RWPE1 (cell line): ENCODE measurements around the gene ATXN7.

Experiments used
- CTCF ChIA-PET: fragments of 350-600 bp; sonication (Branson Sonifier 250); formaldehyde crosslinking; extraction: SDS; loops from one replicate; lab custom pipeline; 2021; lab: Yijun Ruan, JAX
- POLR2A ChIA-PET: fragments of 400-600 bp; formaldehyde crosslinking; extraction: SDS; loops from one replicate; lab custom pipeline; 2020; ENCODE audit warnings: antibody characterized with exemption; ENCODE audit not compliant: low non-redundant PET; lab: Yijun Ruan, JAX
- DNase-seq: peaks from one replicate; pipeline ENCODE4 v3.0.0; 2012; ENCODE audit warnings: low spot score
- H3K27ac ChIP-seq: fragments of 450-650 bp; 2 replicates; pipeline ENCODE4 v1.5.1; 2017
- CTCF ChIP-seq: fragments of 450-650 bp; conservative IDR thresholded peaks from 2 replicates; pipeline ENCODE4 v1.5.1; 2017; ENCODE audit warnings: low read depth, mild to moderate bottlenecking

Gene ATXN7

GRCh38 chr3:64023861-64024223, 160.2 kb downstream of the ATXN7 start:
- POLR2A ChIA-PET: no interaction called here
- no peak for DNase-seq
- TF ChIP-seq CTCF: no peak
- H3K27ac ChIP-seq: no peak overlapping the region
- CTCF ChIA-PET: interaction anchor here (0.6 to 1.5 kb wide), 5 partner anchors 21 to 1989 kb away, joined by 3 to 6 read pairs (median 3); no protein-coding TSS in a partner anchor

- H3K27ac ChIP-seq: no peak overlapping the region
- POLR2A ChIA-PET: no interaction called here
Observed at GRCh38 chr3:64026346-64026745, 162.7 kb downstream of the ATXN7 start.

GRCh38 chr3:64027658-64028057, 164.0 kb downstream of the ATXN7 start:
- DNase-seq: no peak

More at GRCh38 chr3:64026346-64026745, 162.7 kb downstream of the ATXN7 start:
- no peak for DNase-seq
- CTCF ChIA-PET: no interaction called here
- TF ChIP-seq CTCF: no peak

GRCh38 chr3:64028754-64029153, 165.1 kb downstream of the ATXN7 start:
- no peak for TF ChIP-seq CTCF
- DNase-seq: no peak
- ChIA-PET POLR2A (no interaction called here), CTCF (no interaction called here)
- H3K27ac ChIP-seq: no peak overlapping the region

More at GRCh38 chr3:64027658-64028057, 164.0 kb downstream of the ATXN7 start:
- no peak overlapping the region for H3K27ac ChIP-seq
- ChIA-PET POLR2A (no interaction called here), CTCF (interaction anchor here (0.7 kb wide), 1 partner anchor 55 kb away, joined by 4 read pairs; no protein-coding TSS in a partner anchor)
- no peak for TF ChIP-seq CTCF

- no peak overlapping the region for H3K27ac ChIP-seq
- ChIA-PET CTCF (no interaction called here), POLR2A (no interaction called here)
- no peak for TF ChIP-seq CTCF
- no peak for DNase-seq
Observed at GRCh38 chr3:64029287-64029686, 165.6 kb downstream of the ATXN7 start.

- CTCF ChIA-PET: interaction anchor here (0.6 to 1.3 kb wide), 20 partner anchors 11 to 1072 kb away, joined by 3 to 6 read pairs (median 4); no protein-coding TSS in a partner anchor
- peak; percentile 63 for DNase-seq
- POLR2A ChIA-PET: no interaction called here
- TF ChIP-seq CTCF: peak; percentile 82
- H3K27ac ChIP-seq: no peak overlapping the region
Observed at GRCh38 chr3:64030741-64031140, 167.1 kb downstream of the ATXN7 start.
